DND-41 (cell line): Measurements from ENCODE around the gene CALR.

Source experiments
- ATAC-seq: fragments of 200-7000 bp; cut with Tn5 transposase; 3 replicates; pipeline ENCODE4 v1.9.1; 2021; ENCODE audit warnings: low read depth; ENCODE audit not compliant: insufficient read depth
- DNase-seq: peaks from one replicate; pipeline ENCODE4 v3.0.0-alpha.2; 2020
- H2AFZ ChIP-seq: 2 replicates; pipeline ENCODE4 v1.6.0; 2012; ENCODE audit warnings: low read depth, low read length
- H3K27ac ChIP-seq: 2 replicates; pipeline ENCODE4 v1.5.1; 2012; ENCODE audit warnings: low read length, inconsistent platforms
- H3K27me3 ChIP-seq: fragments of 200-600 bp; sonication (generic); 2 replicates; pipeline ENCODE4 v1.6.0; 2012; ENCODE audit warnings: low read length, mild to moderate bottlenecking, inconsistent platforms; ENCODE audit not compliant: insufficient read depth, poor library complexity
- H3K36me3 ChIP-seq: 2 replicates; pipeline ENCODE4 v1.5.1; 2012; ENCODE audit warnings: low read length, inconsistent platforms; ENCODE audit not compliant: insufficient read depth
- H3K4me1 ChIP-seq: 2 replicates; pipeline ENCODE4 v1.5.1; 2012; ENCODE audit warnings: mild to moderate bottlenecking, low read length; ENCODE audit not compliant: insufficient read depth
- H3K4me2 ChIP-seq: 2 replicates; pipeline ENCODE4 v1.6.0; 2012; ENCODE audit warnings: mild to moderate bottlenecking, moderate library complexity, low read length, inconsistent platforms; ENCODE audit not compliant: insufficient read depth
- H3K4me3 ChIP-seq, 2 experiments: fragments of 200-600 bp in 1 of 2; shearing (Covaris generic) in 1 of 2; 2 replicates each; pipeline ENCODE4 v1.5.1; 2012 to 2016; ENCODE audit warnings: inconsistent platforms in 2 of 2, low read length in 2 of 2, mild to moderate bottlenecking in 2 of 2, low read depth in 1 of 2, moderate library complexity in 1 of 2
- H3K79me2 ChIP-seq: 2 replicates; pipeline ENCODE4 v1.6.0; 2012; ENCODE audit warnings: low read length, inconsistent platforms; ENCODE audit not compliant: insufficient read depth
- H3K9ac ChIP-seq: 2 replicates; pipeline ENCODE4 v1.6.0; 2012; ENCODE audit warnings: low read depth, mild to moderate bottlenecking, inconsistent platforms, low read length, moderate library complexity
- H3K9me3 ChIP-seq: 2 replicates; pipeline ENCODE4 v1.5.1; 2012; ENCODE audit warnings: low read length, moderate library complexity, mild to moderate bottlenecking, inconsistent platforms; ENCODE audit not compliant: insufficient read depth, severe bottlenecking
- H4K20me1 ChIP-seq: 2 replicates; pipeline ENCODE4 v1.6.0; 2012; ENCODE audit warnings: low read length; ENCODE audit not compliant: insufficient read depth
- EZH2 ChIP-seq: IDR thresholded peaks from 3 replicates; pipeline ENCODE4 v1.6.1; 2012; ENCODE audit warnings: borderline replicate concordance, low read depth, mild to moderate bottlenecking, moderate library complexity, low read length, inconsistent platforms; ENCODE audit not compliant: severe bottlenecking
- TF ChIP-seq, protein P1 (sequence below): IDR thresholded peaks from 2 replicates; pipeline ENCODE4 v1.5.1; 2012; ENCODE audit warnings: borderline replicate concordance, low read length, moderate library complexity, mild to moderate bottlenecking; ENCODE audit not compliant: poor library complexity, severe bottlenecking; ENCODE audit errors: extremely low read depth

Gene CALR

DNA sequence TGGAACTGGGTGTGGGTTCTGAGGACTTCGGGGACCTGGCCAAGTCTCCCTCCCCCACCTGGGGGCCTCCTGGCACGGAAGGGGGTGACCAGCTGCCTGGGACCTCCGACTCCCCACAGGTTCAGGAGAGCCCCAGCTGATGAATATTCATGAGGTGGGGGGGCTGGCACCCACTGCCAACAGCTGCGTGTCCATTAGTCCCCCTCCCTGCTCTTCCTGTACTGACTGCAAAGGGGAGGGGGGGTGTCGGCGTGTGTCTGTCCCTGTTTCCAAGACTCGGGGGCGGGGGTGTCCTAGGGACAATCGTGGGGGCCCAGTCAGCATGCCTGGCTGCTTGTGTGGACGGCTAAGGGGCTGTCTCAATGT, 46.3 kb downstream of the CALR start:
- TF ChIP-seq, protein P1, sequence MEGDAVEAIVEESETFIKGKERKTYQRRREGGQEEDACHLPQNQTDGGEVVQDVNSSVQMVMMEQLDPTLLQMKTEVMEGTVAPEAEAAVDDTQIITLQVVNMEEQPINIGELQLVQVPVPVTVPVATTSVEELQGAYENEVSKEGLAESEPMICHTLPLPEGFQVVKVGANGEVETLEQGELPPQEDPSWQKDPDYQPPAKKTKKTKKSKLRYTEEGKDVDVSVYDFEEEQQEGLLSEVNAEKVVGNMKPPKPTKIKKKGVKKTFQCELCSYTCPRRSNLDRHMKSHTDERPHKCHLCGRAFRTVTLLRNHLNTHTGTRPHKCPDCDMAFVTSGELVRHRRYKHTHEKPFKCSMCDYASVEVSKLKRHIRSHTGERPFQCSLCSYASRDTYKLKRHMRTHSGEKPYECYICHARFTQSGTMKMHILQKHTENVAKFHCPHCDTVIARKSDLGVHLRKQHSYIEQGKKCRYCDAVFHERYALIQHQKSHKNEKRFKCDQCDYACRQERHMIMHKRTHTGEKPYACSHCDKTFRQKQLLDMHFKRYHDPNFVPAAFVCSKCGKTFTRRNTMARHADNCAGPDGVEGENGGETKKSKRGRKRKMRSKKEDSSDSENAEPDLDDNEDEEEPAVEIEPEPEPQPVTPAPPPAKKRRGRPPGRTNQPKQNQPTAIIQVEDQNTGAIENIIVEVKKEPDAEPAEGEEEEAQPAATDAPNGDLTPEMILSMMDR: no peak
- TF ChIP-seq EZH2: no peak
- H3K4me1 ChIP-seq: peaks cover 9% of the 10 kb centered on the region
- no peaks in the 10 kb centered on the region for H3K79me2 ChIP-seq
- ATAC-seq (no peak), DNase-seq (peak; percentile 17)
- H3K4me3 ChIP-seq: no peak overlapping the region
- peaks cover 4% of the 10 kb centered on the region for H3K27me3 ChIP-seq
- no peak overlapping the region for H3K4me2 ChIP-seq
- H2AFZ ChIP-seq: no peak overlapping the region
- no peaks in the 10 kb centered on the region for H3K9me3 ChIP-seq
- H4K20me1 ChIP-seq: no peaks in the 10 kb centered on the region
- H3K36me3 ChIP-seq: no peaks in the 10 kb centered on the region
- H3K27ac ChIP-seq: no peak overlapping the region
- no peak overlapping the region for H3K9ac ChIP-seq

DNA sequence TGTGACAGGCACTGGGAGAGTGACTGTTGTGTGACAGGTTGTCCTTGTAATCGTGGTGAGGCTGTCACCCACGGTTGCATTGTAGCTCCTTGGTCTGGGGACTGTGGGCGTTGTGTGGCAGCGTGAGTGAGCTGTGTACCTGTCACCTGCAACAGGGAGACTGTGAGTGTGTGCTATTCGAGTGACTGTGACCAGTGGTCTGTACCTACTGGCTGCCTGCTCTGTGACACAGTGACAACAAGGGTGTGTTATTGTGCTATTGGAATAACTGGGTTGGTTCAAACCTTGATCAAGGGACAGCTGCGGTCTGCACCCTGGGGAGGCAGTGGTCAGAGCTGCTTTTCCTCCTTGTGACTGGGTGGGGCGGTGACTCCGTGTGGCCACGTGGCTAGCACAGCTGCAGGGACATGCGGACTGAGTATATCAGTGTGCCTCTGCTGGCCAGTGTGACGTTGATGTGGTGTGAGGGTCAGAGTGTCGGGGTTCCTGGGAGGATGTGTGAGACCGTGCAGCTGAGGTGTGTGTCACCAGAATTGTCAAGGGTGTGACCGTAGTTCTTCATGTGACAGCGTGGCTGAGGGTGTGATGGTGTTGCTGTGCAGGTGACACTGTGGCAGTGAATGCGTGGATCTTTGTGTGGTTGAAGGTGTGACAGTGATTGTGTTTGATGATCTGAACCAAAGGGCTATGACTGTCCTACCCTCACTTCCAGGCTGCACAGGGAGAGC, 46.8 kb downstream of the CALR start:
- DNase-seq (no peak), ATAC-seq (no peak)
- Histone ChIP-seq H2AFZ (no peak overlapping the region), H4K20me1 (no peaks in the 10 kb centered on the region), H3K9me3 (no peaks in the 10 kb centered on the region), H3K9ac (no peak overlapping the region), H3K79me2 (no peaks in the 10 kb centered on the region), H3K27ac (no peak overlapping the region), H3K27me3 (peaks cover 4% of the 10 kb centered on the region), H3K36me3 (no peaks in the 10 kb centered on the region), H3K4me1 (peaks cover 9% of the 10 kb centered on the region), H3K4me3 (no peak overlapping the region), H3K4me2 (no peak overlapping the region)
- no peak for TF ChIP-seq EZH2
- TF ChIP-seq, protein P1: no peak

DNA sequence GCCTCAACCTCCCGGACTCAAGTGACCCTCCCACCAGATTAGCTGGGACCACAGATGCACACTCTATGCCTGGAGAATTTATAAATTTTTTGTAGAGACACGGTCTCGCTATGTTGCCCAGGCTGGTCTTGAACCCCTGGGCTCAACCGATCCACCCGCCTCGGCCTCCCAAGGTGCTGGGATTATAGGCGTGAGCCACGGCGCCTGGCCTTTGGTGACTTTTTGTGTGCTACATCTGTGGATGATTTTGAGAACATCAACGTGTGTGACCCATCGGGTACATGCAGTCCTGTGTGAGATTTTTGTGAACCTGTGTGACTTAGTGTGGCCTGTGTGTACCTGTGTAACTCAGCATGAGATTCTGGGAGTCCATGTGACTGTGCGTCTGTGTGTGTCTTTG, 48.3 kb downstream of the CALR start:
- H3K79me2 ChIP-seq: no peaks in the 10 kb centered on the region
- H3K27ac ChIP-seq: no peak overlapping the region
- H3K4me1 ChIP-seq: peaks cover 9% of the 10 kb centered on the region
- no peaks in the 10 kb centered on the region for H3K9me3 ChIP-seq
- H2AFZ ChIP-seq: no peak overlapping the region
- TF ChIP-seq EZH2: no peak
- TF ChIP-seq, protein P1: no peak
- no peak overlapping the region for H3K9ac ChIP-seq
- H3K36me3 ChIP-seq: no peaks in the 10 kb centered on the region
- H4K20me1 ChIP-seq: no peaks in the 10 kb centered on the region
- DNase-seq: no peak
- H3K4me2 ChIP-seq: no peak overlapping the region
- no peak overlapping the region for H3K4me3 ChIP-seq
- no peak for ATAC-seq
- peaks cover 4% of the 10 kb centered on the region for H3K27me3 ChIP-seq
